HepG2 (cell line): Measurements from ENCODE around the gene ARHGAP10. TPM values are rescaled to one million over a fixed set of nuclear protein-coding genes. Genes with fewer than 3 reads are reported as not detected.

Source experiments
- ATAC-seq: fragments of 200-7000 bp; cut with Tn5 transposase; 3 replicates; pipeline ENCODE4 v1.9.1; 2020; ENCODE audit warnings: mild to moderate bottlenecking, moderate library complexity
- BruUV-seq: library from RNA; stranded (reverse); fragments of 400-500 nt; replicated peaks from 2 replicates; lab custom pipeline; 2021; lab: Mats Ljungman, UMichigan
- CTCF ChIA-PET: fragments of 300-600 bp; formaldehyde crosslinking; extraction: SDS; loops from one replicate; lab custom pipeline; 2021; ENCODE audit warnings: low total read pairs, inconsistent platforms, low intra/inter-chr PET ratio; lab: Yijun Ruan, JAX
- POLR2A ChIA-PET: fragments of 350-600 bp; sonication (Branson Sonifier 250); formaldehyde crosslinking; loops from one replicate; lab custom pipeline; 2020; ENCODE audit warnings: antibody characterized with exemption, inconsistent platforms; lab: Yijun Ruan, JAX
- DNase-seq: peaks from one replicate; pipeline ENCODE4 v3.0.0-alpha.2; 2015; ENCODE audit warnings: low spot score
- FAIRE-seq: peaks from 3 replicates; lab custom pipeline; 2011; peaks lifted over from hg19 to GRCh38; lab: Jason Lieb, UNC
- H2AFZ ChIP-seq: one replicate; pipeline ENCODE4 v1.6.1; 2011; ENCODE audit warnings: low read length, inconsistent platforms
- H3K27ac ChIP-seq: fragments of 300-600 bp; 3 replicates; pipeline ENCODE4 v1.8.0; 2011; ENCODE audit warnings: mixed run types, mild to moderate bottlenecking, mixed read lengths, low read length, inconsistent platforms; ENCODE audit not compliant: insufficient read depth; ENCODE audit errors: extremely low read length
- H3K27me3 ChIP-seq, 2 experiments: fragments of 200-600 bp in 1 of 2; 2 replicates in 1 of 2; 3 replicates in 1 of 2; pipeline versions ENCODE4 v1.6.0 to v1.8.0; 2011; ENCODE audit warnings: low read length in 2 of 2, mild to moderate bottlenecking in 2 of 2, moderate library complexity in 2 of 2, inconsistent platforms in 1 of 2; ENCODE audit not compliant: insufficient read depth in 2 of 2, control insufficient read depth in 1 of 2
- H3K36me3 ChIP-seq, 2 experiments: fragments of 200-600 bp in 1 of 2; replicated peaks in 1 of 2; 2 replicates in 1 of 2; 3 replicates in 1 of 2; pipeline versions ENCODE4 v1.5.1 to v1.8.0; 2011; ENCODE audit warnings: low read length in 2 of 2, inconsistent platforms in 1 of 2; ENCODE audit not compliant: insufficient read depth in 2 of 2, control insufficient read depth in 1 of 2
- H3K4me1 ChIP-seq: 2 replicates; pipeline ENCODE4 v1.5.1; 2012; ENCODE audit warnings: low read length, inconsistent platforms; ENCODE audit not compliant: insufficient read depth
- H3K4me2 ChIP-seq: 2 replicates; pipeline ENCODE4 v1.6.0; 2011; ENCODE audit warnings: low read depth, low read length, inconsistent platforms
- H3K4me3 ChIP-seq, 3 experiments: fragments of 200-600 bp in 1 of 3; sonication (generic), shearing (Covaris generic) in 1 of 3; replicated peaks in 1 of 3; 2 replicates each; pipeline ENCODE4 v1.5.1; 2011 to 2016; ENCODE audit warnings: low read length in 3 of 3, inconsistent platforms in 2 of 3, low read depth in 2 of 3, mild to moderate bottlenecking in 2 of 3, control low read depth in 1 of 3, mixed read lengths in 1 of 3; ENCODE audit not compliant: insufficient read depth in 1 of 3
- H3K79me2 ChIP-seq: one replicate; pipeline ENCODE4 v1.6.1; 2011; ENCODE audit warnings: low read length, inconsistent platforms; ENCODE audit not compliant: insufficient read depth
- H3K9ac ChIP-seq: 2 replicates; pipeline ENCODE4 v1.6.0; 2011; ENCODE audit warnings: mild to moderate bottlenecking, low read depth, low read length, inconsistent platforms; ENCODE audit not compliant: insufficient read depth
- H3K9me3 ChIP-seq: 2 replicates; pipeline ENCODE4 v1.5.1; 2012; ENCODE audit warnings: mild to moderate bottlenecking, low read length
- H4K20me1 ChIP-seq: 2 replicates; pipeline ENCODE4 v1.6.0; 2011; ENCODE audit warnings: inconsistent platforms, mild to moderate bottlenecking, low read length, moderate library complexity; ENCODE audit not compliant: insufficient read depth
- ATM ChIP-seq: fragments of 450-650 bp; IDR thresholded peaks from 2 replicates; pipeline ENCODE4 v1.7.1; 2017; ENCODE audit warnings: mild to moderate bottlenecking, borderline replicate concordance
- DPF2 ChIP-seq: sonication (generic); formaldehyde crosslinking; IDR thresholded peaks from 2 replicates; pipeline ENCODE4 v1.4.0; 2020; ENCODE audit warnings: mild to moderate bottlenecking, low read depth, missing genetic modification reagents, borderline replicate concordance
- IRF2 ChIP-seq: IDR thresholded peaks from 2 replicates; pipeline ENCODE4 v1.6.1; 2018; ENCODE audit warnings: missing genetic modification reagents, missing compliant biosample characterization
- SOX6 ChIP-seq, 2 experiments: fragments of 450-650 bp in 1 of 2; sonication (generic) in 1 of 2; formaldehyde crosslinking in 1 of 2; IDR thresholded peaks; 2 replicates each; pipeline versions ENCODE4 v1.4.0 to v1.6.1; 2017 to 2020; ENCODE audit warnings: antibody characterized with exemption in 1 of 2, mild to moderate bottlenecking in 1 of 2, missing genetic modification reagents in 1 of 2
- ZNF629 ChIP-seq: sonication (generic); formaldehyde crosslinking; conservative IDR thresholded peaks from 2 replicates; pipeline ENCODE4 v1.5.0; 2020; ENCODE audit warnings: missing genetic modification reagents
- ZNF792 ChIP-seq: IDR thresholded peaks from 2 replicates; pipeline ENCODE4 v1.6.1; 2016
- WGBS: methylation state at CpG from one replicate; pipeline ENCODE4 v1.1.6; 2017; ENCODE audit warnings: low lambda C conversion rate; 5-methylcytosine and 5-hydroxymethylcytosine counted together
- in situ Hi-C: cut with HindIII; loops from 2 replicates; pipeline ENCODE4 v1.10.0; 2017; ENCODE audit warnings: low pct_unique_long_range_greater_than_20kb; ENCODE audit not compliant: extremely low pct_ligation_motif_present
- intact Hi-C: fragments of 100-400 bp; cut with micrococcal nuclease; formaldehyde crosslinking; loops from one replicate; pipeline ENCODE4 v1.10.0; 2022; ENCODE audit not compliant: unreplicated experiment
- polyA plus RNA-seq, 8 experiments: library from polyadenylated mRNA; depleted of rRNA in 3 of 8; stranded (reverse) in 7 of 8; unstranded in 1 of 8; fragments of >200 nt; fragmentation: Illumina TruSeq in 4 of 8; extraction: Trizol in 4 of 8; gene quantifications; 2 replicates each; pipeline versions ENCODE4 v1.2.1 to v1.2.3, GENCODE V29; 2011 to 2016; ENCODE audit warnings: low read depth in 4 of 8, missing spikeins in 1 of 8, mixed read lengths in 1 of 8; ENCODE audit not compliant: insufficient read depth in 1 of 8
- total RNA-seq, 5 experiments: library from RNA; depleted of rRNA; stranded (reverse); fragments of >200 nt; fragmentation: Illumina TruSeq; extraction: Trizol; gene quantifications; 2 replicates each; pipeline ENCODE4 v1.2.3, GENCODE V29; 2016; ENCODE audit warnings: low read depth in 1 of 5
- TF ChIP-seq, protein P1 (sequence below): IDR thresholded peaks from 2 replicates; pipeline ENCODE4 v1.6.1; 2018; ENCODE audit warnings: missing genetic modification reagents
- TF ChIP-seq, protein P2 (sequence below): sonication (generic); formaldehyde crosslinking; IDR thresholded peaks from 2 replicates; pipeline ENCODE4 v1.4.0; 2020; ENCODE audit warnings: mild to moderate bottlenecking, missing genetic modification reagents
- TF ChIP-seq, protein P3 (sequence below): sonication (generic); formaldehyde crosslinking; conservative IDR thresholded peaks from 2 replicates; pipeline ENCODE4 v1.4.0; 2020; ENCODE audit warnings: mild to moderate bottlenecking, missing genetic modification reagents, moderate library complexity
- TF ChIP-seq, protein P4 (sequence below): sonication (generic); formaldehyde crosslinking; IDR thresholded peaks from 2 replicates; pipeline ENCODE4 v1.4.0; 2020; ENCODE audit warnings: missing genetic modification reagents

Gene ARHGAP10
- total and polyA plus RNA-seq, 2 of the 13 experiments (the other 11 are each of a cell fraction or from before 2014, with no cell fraction given): 0.45 to 1.6 TPM

DNA sequence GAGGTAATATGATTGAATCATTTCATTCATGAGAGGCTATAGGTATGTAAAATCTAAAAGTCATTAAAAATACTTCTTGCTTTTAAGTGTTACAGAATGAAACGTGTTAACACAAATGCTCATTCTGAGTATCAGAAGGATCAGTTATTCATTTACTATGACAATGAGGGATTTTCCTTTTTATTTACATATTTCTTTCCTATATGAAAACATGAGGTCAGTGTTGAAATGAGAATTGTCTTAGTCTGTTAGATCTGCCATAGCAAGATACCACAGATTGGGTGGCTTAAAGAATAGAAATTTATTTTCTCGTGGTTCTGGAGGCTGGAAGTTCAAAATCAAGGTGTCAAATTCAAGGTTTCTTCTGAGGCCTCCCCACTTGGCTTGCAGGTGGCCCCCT, 181.2 kb downstream of the ARHGAP10 start (continued):
- TF ChIP-seq, protein P1, sequence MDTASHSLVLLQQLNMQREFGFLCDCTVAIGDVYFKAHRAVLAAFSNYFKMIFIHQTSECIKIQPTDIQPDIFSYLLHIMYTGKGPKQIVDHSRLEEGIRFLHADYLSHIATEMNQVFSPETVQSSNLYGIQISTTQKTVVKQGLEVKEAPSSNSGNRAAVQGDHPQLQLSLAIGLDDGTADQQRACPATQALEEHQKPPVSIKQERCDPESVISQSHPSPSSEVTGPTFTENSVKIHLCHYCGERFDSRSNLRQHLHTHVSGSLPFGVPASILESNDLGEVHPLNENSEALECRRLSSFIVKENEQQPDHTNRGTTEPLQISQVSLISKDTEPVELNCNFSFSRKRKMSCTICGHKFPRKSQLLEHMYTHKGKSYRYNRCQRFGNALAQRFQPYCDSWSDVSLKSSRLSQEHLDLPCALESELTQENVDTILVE (CRISPR knock-in tag): no peak
- TF ChIP-seq SOX6 (IDR thresholded peaks at IDR 0.05): no peak
- no peak for TF ChIP-seq SOX6 (CRISPR knock-in tag; IDR thresholded peaks at IDR 0.05)
- TF ChIP-seq ZNF792 (CRISPR knock-in tag): no peak
- TF ChIP-seq, protein P2, sequence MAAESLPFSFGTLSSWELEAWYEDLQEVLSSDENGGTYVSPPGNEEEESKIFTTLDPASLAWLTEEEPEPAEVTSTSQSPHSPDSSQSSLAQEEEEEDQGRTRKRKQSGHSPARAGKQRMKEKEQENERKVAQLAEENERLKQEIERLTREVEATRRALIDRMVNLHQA (CRISPR knock-in tag): no peak
- TF ChIP-seq ATM: no peak
- TF ChIP-seq, protein P3, sequence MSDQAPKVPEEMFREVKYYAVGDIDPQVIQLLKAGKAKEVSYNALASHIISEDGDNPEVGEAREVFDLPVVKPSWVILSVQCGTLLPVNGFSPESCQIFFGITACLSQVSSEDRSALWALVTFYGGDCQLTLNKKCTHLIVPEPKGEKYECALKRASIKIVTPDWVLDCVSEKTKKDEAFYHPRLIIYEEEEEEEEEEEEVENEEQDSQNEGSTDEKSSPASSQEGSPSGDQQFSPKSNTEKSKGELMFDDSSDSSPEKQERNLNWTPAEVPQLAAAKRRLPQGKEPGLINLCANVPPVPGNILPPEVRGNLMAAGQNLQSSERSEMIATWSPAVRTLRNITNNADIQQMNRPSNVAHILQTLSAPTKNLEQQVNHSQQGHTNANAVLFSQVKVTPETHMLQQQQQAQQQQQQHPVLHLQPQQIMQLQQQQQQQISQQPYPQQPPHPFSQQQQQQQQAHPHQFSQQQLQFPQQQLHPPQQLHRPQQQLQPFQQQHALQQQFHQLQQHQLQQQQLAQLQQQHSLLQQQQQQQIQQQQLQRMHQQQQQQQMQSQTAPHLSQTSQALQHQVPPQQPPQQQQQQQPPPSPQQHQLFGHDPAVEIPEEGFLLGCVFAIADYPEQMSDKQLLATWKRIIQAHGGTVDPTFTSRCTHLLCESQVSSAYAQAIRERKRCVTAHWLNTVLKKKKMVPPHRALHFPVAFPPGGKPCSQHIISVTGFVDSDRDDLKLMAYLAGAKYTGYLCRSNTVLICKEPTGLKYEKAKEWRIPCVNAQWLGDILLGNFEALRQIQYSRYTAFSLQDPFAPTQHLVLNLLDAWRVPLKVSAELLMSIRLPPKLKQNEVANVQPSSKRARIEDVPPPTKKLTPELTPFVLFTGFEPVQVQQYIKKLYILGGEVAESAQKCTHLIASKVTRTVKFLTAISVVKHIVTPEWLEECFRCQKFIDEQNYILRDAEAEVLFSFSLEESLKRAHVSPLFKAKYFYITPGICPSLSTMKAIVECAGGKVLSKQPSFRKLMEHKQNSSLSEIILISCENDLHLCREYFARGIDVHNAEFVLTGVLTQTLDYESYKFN (CRISPR knock-in tag): no peak
- no peak for TF ChIP-seq IRF2 (CRISPR knock-in tag)
- no peak for TF ChIP-seq DPF2 (CRISPR knock-in tag)

DNA sequence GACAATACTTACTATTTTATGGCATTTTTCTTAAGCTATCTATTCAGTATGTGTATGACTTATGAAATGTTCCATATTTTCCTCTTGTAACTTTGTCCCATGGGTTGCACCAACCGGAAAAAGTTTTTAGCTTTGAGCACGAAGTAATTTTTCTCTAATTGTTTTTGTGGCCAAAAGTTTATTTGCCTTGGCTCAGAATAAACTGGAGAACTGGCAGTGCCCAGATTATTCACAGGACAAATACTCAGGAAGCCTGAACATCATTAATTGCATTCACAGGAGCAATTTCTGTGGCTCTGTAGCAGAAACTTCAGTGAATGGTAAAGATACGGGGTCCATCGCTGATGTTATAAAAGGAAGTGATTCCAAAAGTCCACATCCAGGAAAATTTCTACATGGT, 184.5 kb downstream of the ARHGAP10 start:
- H3K4me3 ChIP-seq: no peak overlapping the region
- H3K36me3 ChIP-seq: no peaks in the 10 kb centered on the region
- WGBS: 46% methylated on average over 4 of the region's 4 CpGs
- no peaks in the 10 kb centered on the region for H3K79me2 ChIP-seq
- no peaks in the 10 kb centered on the region for H3K9me3 ChIP-seq
- H2AFZ ChIP-seq: no peak overlapping the region
- no peaks in the 10 kb centered on the region for H3K4me1 ChIP-seq
- no peak overlapping the region for H3K27ac ChIP-seq
- DNase-seq: no peak
- CTCF ChIA-PET: no interaction called here
- in situ Hi-C loops (no loop called here), intact Hi-C loops (no loop called here)
- no peak for FAIRE-seq
- H3K9ac ChIP-seq: no peak overlapping the region
- no peaks in the 10 kb centered on the region for H4K20me1 ChIP-seq
- no peaks in the 10 kb centered on the region for H3K27me3 ChIP-seq
- POLR2A ChIA-PET: no interaction called here
- no peak for ATAC-seq
- no peak overlapping the region for H3K4me2 ChIP-seq
- BruUV-seq: no TSS peak
- no peak for TF ChIP-seq ZNF629 (CRISPR knock-in tag)
- TF ChIP-seq, protein P4, sequence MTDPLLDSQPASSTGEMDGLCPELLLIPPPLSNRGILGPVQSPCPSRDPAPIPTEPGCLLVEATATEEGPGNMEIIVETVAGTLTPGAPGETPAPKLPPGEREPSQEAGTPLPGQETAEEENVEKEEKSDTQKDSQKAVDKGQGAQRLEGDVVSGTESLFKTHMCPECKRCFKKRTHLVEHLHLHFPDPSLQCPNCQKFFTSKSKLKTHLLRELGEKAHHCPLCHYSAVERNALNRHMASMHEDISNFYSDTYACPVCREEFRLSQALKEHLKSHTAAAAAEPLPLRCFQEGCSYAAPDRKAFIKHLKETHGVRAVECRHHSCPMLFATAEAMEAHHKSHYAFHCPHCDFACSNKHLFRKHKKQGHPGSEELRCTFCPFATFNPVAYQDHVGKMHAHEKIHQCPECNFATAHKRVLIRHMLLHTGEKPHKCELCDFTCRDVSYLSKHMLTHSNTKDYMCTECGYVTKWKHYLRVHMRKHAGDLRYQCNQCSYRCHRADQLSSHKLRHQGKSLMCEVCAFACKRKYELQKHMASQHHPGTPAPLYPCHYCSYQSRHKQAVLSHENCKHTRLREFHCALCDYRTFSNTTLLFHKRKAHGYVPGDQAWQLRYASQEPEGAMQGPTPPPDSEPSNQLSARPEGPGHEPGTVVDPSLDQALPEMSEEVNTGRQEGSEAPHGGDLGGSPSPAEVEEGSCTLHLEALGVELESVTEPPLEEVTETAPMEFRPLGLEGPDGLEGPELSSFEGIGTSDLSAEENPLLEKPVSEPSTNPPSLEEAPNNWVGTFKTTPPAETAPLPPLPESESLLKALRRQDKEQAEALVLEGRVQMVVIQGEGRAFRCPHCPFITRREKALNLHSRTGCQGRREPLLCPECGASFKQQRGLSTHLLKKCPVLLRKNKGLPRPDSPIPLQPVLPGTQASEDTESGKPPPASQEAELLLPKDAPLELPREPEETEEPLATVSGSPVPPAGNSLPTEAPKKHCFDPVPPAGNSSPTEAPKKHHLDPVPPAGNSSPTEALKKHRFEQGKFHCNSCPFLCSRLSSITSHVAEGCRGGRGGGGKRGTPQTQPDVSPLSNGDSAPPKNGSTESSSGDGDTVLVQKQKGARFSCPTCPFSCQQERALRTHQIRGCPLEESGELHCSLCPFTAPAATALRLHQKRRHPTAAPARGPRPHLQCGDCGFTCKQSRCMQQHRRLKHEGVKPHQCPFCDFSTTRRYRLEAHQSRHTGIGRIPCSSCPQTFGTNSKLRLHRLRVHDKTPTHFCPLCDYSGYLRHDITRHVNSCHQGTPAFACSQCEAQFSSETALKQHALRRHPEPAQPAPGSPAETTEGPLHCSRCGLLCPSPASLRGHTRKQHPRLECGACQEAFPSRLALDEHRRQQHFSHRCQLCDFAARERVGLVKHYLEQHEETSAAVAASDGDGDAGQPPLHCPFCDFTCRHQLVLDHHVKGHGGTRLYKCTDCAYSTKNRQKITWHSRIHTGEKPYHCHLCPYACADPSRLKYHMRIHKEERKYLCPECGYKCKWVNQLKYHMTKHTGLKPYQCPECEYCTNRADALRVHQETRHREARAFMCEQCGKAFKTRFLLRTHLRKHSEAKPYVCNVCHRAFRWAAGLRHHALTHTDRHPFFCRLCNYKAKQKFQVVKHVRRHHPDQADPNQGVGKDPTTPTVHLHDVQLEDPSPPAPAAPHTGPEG: no peak
